HG03354 (cell line): ENCODE results near the gene TLL2.

ENCODE experiments used
- ATAC-seq: cut with Tn5 transposase; IDR thresholded peaks from one replicate; pipeline ENCODE4 v1.9.1; 2021; ENCODE audit warnings: mild to moderate bottlenecking; ENCODE audit not compliant: unreplicated experiment, poor library complexity, severe bottlenecking

Gene TLL2

DNA sequence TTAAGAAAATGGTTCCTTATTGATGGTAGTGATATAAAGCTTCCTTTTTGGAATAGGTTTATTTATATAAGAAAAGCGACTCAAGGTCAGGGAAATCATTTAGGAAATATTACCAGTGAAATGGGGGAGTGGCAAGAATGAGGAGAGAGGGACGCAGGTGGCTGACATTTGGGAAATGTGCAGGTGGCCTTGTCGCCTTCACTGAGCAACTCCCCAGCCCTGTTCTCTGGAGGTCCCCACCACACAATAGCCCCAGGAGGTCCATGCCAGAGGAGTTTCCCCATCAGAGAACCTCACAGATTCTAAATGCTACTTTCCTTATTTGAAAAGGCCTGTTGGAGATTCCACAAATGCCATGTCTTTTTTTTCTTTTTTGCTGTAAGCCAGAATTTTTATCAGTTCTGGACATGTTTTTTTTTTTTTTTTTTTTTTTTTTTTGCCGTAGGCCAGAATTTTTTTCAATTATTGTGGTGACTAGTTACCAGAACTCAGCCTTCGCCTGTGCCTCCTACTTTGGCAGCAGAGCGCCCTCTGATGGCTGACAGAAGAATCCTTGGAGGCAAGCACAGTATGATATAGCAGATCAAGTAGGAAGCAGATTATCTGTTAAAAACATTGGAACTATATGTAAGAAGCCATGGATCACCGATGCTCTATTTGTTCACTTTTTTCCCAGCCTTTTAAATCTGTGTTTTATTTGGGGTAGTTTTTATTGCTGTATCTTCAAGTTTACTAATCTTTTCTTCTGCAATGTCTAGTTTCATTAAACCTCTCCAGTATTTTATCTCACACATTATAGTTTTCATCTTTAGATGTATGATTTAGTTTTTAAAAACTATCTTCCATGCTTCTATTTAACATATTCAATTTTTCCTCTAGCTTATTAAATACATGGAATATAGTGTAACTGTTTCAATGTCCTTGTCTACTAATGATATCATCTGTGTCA is 173.5 kb downstream of the TLL2 start:
- peak; percentile 68 for ATAC-seq

- no peak for ATAC-seq
Measured at GRCh38 chr10:96339383-96339782, 174.3 kb downstream of the TLL2 start.

GRCh38 chr10:96338279-96338925 is 175.3 kb downstream of the TLL2 start:
- no peak for ATAC-seq

DNA sequence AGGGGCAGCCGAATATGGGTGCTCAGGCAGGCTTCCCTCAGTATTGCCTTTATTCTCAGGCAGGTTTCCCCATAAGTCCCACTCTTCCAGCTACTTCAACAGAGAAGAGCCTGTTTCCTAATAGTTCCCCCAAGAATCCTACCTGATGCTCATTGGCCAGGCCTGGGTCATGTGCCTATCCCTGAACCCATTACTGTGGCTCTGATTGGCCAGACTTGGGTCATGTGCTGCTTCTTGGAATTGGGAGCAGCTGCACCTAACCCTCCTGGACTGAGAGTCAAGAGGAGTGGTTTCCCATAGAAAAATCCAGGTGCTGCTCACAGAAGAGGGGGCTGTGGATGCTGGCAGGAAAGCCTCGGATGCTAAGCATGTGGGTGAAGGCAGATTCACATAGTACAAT is 176.6 kb downstream of the TLL2 start:
- no peak for ATAC-seq

GRCh38 chr10:96334616-96335526 is 178.9 kb downstream of the TLL2 start:
- ATAC-seq, result no peak

- ATAC-seq, result no peak
Measured at GRCh38 chr10:96333101-96333500, 180.6 kb downstream of the TLL2 start.

- no peak for ATAC-seq
Measured at GRCh38 chr10:96327462-96327861, 186.3 kb downstream of the TLL2 start.

DNA sequence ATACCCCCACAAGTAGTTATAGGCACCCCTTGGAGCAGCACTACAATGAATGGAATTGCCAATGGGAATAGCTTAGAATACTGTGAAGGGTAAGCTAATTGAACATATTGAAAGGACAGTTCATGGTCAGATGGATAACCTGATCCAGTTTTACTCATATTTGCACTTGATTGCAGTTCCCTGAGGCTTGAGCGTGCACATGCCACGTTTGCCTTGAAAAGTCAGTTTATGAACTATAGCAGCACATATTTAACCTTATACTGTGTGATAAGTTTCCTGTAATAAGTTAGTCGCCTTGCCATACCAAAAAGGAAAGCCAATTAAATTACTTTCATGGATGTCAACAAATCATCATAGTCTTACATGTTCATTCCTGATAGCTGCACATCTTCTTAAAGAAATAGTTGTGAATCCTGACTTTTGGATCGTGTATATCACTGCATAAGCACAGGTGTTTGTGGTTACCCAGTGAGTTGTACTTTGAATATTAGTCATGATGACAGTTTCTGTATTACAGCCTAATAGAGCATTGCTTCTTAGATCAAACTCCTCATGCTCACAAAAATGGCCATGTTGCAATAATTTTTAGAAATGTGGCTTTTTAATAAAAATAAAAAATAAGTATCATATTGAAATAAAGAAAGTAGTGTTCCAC is 187.9 kb downstream of the TLL2 start:
- peak; percentile 95 for ATAC-seq

DNA sequence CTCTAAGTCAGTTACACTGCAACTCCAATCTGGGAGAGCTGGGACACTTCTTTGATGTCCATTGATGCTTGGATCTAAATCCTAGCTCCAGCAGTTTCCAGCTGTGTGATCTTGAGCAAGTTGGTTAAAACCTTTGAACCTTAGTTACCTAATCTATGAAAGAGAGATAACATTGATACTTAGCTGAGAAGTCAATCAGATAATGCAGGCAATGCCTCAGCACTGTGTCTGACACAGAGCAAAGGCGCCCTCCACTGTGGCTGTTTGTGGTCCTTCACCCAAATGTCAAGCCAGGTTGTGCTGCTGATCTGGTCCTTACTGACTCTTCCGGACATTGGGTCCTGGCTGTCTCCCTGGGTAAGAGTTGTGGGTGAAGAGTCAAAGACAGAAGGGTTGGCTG is 189.3 kb downstream of the TLL2 start:
- no peak for ATAC-seq

- no peak for ATAC-seq
Measured at GRCh38 chr10:96322275-96322674, 191.5 kb downstream of the TLL2 start.

DNA sequence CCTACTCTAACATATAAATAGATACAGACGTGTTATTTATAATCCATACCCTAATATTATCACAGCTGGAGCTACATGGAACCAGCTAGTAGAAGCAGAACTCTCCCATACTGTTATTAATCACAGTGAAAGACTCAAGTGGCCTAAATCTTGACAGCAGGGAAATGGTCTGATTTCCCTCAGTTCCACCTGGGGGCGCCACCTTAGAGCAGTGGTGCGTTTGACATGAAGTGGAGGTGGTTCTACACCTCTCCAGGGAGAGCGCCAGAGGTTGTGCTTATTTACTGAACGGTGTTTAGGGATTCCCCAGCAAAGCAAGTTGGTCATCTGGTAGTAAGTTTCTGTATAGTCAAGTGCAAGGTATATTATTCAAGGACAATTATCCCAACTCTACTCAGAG is 191.9 kb downstream of the TLL2 start:
- ATAC-seq, result no peak

GRCh38 chr10:96319754-96320474 is 193.8 kb downstream of the TLL2 start:
- ATAC-seq, result no peak

DNA sequence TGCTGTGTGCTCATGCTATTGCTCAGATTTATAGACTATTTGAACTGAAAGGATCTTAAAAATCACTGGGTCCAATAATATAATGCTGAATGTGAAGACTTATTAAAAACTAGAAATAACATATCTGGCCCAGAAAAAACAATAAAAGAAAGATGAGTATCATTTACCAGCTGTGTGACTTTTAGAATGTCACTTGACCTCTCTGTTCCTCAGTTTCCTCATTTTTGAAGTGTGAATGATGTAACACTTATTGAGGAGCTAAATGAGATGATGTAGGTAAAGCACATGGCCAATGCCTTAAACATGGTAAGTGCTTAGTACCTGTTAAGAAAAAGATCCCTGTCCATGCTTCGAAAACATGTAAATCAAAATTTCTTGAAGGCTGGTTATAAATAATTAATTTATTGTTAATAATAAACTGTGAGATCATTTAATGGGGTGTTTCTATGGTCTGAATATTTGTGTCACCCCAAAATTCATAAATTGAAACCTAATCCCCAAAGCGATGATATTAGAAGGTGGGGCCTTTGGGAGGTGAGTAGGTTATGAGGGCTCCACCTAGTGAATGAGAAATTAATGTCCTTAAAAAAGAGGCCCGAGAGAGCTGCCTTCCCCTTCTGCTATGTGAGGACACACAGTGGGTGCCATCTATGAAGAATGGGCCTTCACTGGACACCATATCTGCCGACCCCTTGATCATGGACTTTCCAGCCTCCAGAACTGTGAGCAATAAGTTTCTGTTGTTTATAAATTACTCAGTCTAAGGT is 196.5 kb downstream of the TLL2 start:
- no peak for ATAC-seq
